Heart left ventricle (tissue), 13 donors: Measurements from ENCODE around the gene MYEF2.

Experiments used
- CTCF ChIP-seq, 12 donors: fragments of 200-600 bp; sonication (generic) in 4 of 12; IDR thresholded peaks; one replicate each; pipeline versions ENCODE4 v1.5.0 to v1.8.0; 2018 to 2022; ENCODE audit warnings: antibody characterized with exemption in 12 of 12, mild to moderate bottlenecking in 5 of 12
- POLR2A ChIP-seq, 2 donors: fragments of 450-650 bp; IDR thresholded peaks; one replicate each; pipeline ENCODE4 v1.6.1; 2017; ENCODE audit warnings: antibody characterized with exemption in 2 of 2, mild to moderate bottlenecking in 2 of 2, moderate library complexity in 2 of 2
- donor health status: ischemic (EF 13 %, LVEDD 7.1; RV severe dilation, severe dysfunction).
- donor health status: DM: no; HTN: yes; CAD: no.
- donor health status: DM: no; HTN: no; CAD: no.
- donor health status: ischemic (EF 25% LVEDD 6.9; RV normal size, moderate dysfunction).
- donor health status: ischemic (EF 25% LVEDD 5.7; RV mildly dilated, moderate dysfunction).
- donor health status: ischemic (EF 35%, LVEDD 5.7; RV mildly dilated, moderate dysfunction).
- donor health status: nonischemic (EF 11% LVEDD 7.7; RV severe dilation, severe dysfunction).
- donor health status: DM: yes; HTN: yes; CAD: no.
- donor health status: PGD.
- donor health status: ischemic (EF 29% LVEDD 5.4; RV normal size, mild dysfunction).
- donor health status: nonischemic (EF 23%, LVEDD 6.1; RV moderate dilation, normal function).

GRCh38 chr15:48225771-48226170, 47.7 kb upstream of the MYEF2 start:
- TF ChIP-seq CTCF (IDR thresholded peaks at IDR 0.05) (no peak), POLR2A (IDR thresholded peaks at IDR 0.05) (no peak)
